PC-3 (cell line): ENCODE measurements around the gene TGFBI. TPM values are rescaled to one million over a fixed set of nuclear protein-coding genes. Genes with fewer than 3 reads are reported as not detected.

Experiments used
- ATAC-seq: fragments of 200-7000 bp; cut with Tn5 transposase; 2 replicates; pipeline ENCODE4 v1.9.1; 2020; ENCODE audit warnings: mild to moderate bottlenecking, moderate library complexity
- BruUV-seq: library from RNA; stranded (reverse); fragments of 400-500 nt; replicated peaks from 2 replicates; lab custom pipeline; 2021; lab: Mats Ljungman, UMichigan
- CTCF ChIA-PET: fragments of 300-600 bp; sonication (Branson Sonifier 250); formaldehyde crosslinking; loops from one replicate; lab custom pipeline; 2022; ENCODE audit warnings: antibody characterized with exemption; lab: Charles Lee
- POLR2A ChIA-PET: fragments of 300-600 bp; sonication (Branson Sonifier 250); formaldehyde crosslinking; loops from one replicate; lab custom pipeline; 2022; ENCODE audit warnings: antibody characterized with exemption; ENCODE audit not compliant: unreplicated experiment; lab: Charles Lee
- DNase-seq: peaks from one replicate; pipeline ENCODE4 v3.0.0-alpha.2; 2015
- H2AFZ ChIP-seq: fragments of 300-600 bp; sonication (generic); 2 replicates; pipeline ENCODE4 v1.6.0; 2016; ENCODE audit warnings: antibody characterized with exemption, low read length
- H3F3A ChIP-seq: fragments of 300-600 bp; sonication (generic); one replicate; pipeline ENCODE4 v1.6.0; 2017; ENCODE audit warnings: antibody characterized with exemption, low read length, control low read depth, mild to moderate bottlenecking; ENCODE audit not compliant: unreplicated experiment
- H3K27ac ChIP-seq: fragments of 300-600 bp; sonication (generic); 2 replicates; pipeline ENCODE4 v1.5.1; 2016; ENCODE audit warnings: mild to moderate bottlenecking, low read length
- H3K27me3 ChIP-seq: fragments of 300-600 bp; sonication (generic); 2 replicates; pipeline ENCODE4 v1.6.1; 2016; ENCODE audit warnings: low read length, mixed read lengths
- H3K36me3 ChIP-seq: fragments of 300-600 bp; sonication (generic); 2 replicates; pipeline ENCODE4 v1.6.1; 2016; ENCODE audit warnings: low read depth, mixed run types, low read length, mixed read lengths
- H3K4me1 ChIP-seq: fragments of 300-600 bp; sonication (generic); 2 replicates; pipeline ENCODE4 v1.5.1; 2016; ENCODE audit warnings: low read length; ENCODE audit not compliant: insufficient read depth
- H3K4me2 ChIP-seq: fragments of 300-600 bp; sonication (generic); 2 replicates; pipeline ENCODE4 v1.6.0; 2016; ENCODE audit warnings: low read length
- H3K4me3 ChIP-seq: fragments of 300-600 bp; sonication (generic); 2 replicates; pipeline ENCODE4 v1.5.1; 2016; ENCODE audit warnings: mild to moderate bottlenecking, low read length, mixed read lengths
- H3K79me2 ChIP-seq: fragments of 300-600 bp; sonication (generic); 2 replicates; pipeline ENCODE4 v1.6.1; 2017; ENCODE audit warnings: low read length, mixed read lengths
- H3K9ac ChIP-seq: fragments of 300-600 bp; sonication (generic); 2 replicates; pipeline ENCODE4 v1.6.0; 2016; ENCODE audit warnings: mild to moderate bottlenecking, low read length
- H3K9me2 ChIP-seq: fragments of 300-600 bp; sonication (generic); replicated peaks from 2 replicates; pipeline ENCODE4 v1.6.1; 2016; ENCODE audit warnings: mixed run types, low read length, mixed read lengths
- H3K9me3 ChIP-seq: fragments of 300-600 bp; sonication (generic); 2 replicates; pipeline ENCODE4 v1.6.1; 2016; ENCODE audit warnings: low read length, mixed read lengths
- H4K20me1 ChIP-seq: fragments of 300-600 bp; sonication (generic); 2 replicates; pipeline ENCODE4 v1.6.1; 2016; ENCODE audit warnings: low read length, mixed read lengths
- CTCF ChIP-seq: fragments of 300-600 bp; sonication (generic); conservative IDR thresholded peaks from 2 replicates; pipeline ENCODE4 v1.5.1; 2017; ENCODE audit warnings: antibody characterized with exemption, low read depth, mild to moderate bottlenecking, low read length
- EZH2 ChIP-seq: fragments of 300-600 bp; sonication (generic); IDR thresholded peaks from one replicate; pipeline ENCODE4 v1.6.1; 2017; ENCODE audit warnings: antibody characterized with exemption, mild to moderate bottlenecking, low read length; ENCODE audit not compliant: unreplicated experiment
- EZH2phosphoT487 ChIP-seq: fragments of 300-600 bp; sonication (generic); IDR thresholded peaks from 2 replicates; pipeline ENCODE4 v1.6.1; 2018; ENCODE audit warnings: mild to moderate bottlenecking, antibody characterized with exemption, low read length, borderline replicate concordance
- intact Hi-C: fragments of 100-400 bp; cut with micrococcal nuclease; formaldehyde crosslinking; loops from 2 replicates; pipeline ENCODE4 v1.9.0; 2023
- total RNA-seq: library from RNA; depleted of rRNA; stranded (reverse); fragments of >200 nt; gene quantifications from 2 replicates; pipeline ENCODE4 v1.2.3, GENCODE V29; 2014

Gene TGFBI
- total RNA-seq, 1 experiment from 2014 or later, result 4.8 TPM

- POLR2A ChIA-PET, result no interaction called here
- Histone ChIP-seq H3K4me1 (no peaks in the 10 kb centered on the region), H3K9me2 (no peaks in the 10 kb centered on the region), H3K4me2 (no peak overlapping the region), H4K20me1 (no peaks in the 10 kb centered on the region), H3F3A (no peaks in the 10 kb centered on the region), H3K27ac (no peak overlapping the region), H3K9me3 (no peaks in the 10 kb centered on the region), H3K9ac (no peak overlapping the region), H3K36me3 (no peaks in the 10 kb centered on the region), H3K4me3 (no peak overlapping the region), H2AFZ (no peak overlapping the region), H3K79me2 (no peaks in the 10 kb centered on the region), H3K27me3 (no peaks in the 10 kb centered on the region)
- TF ChIP-seq CTCF (no peak), EZH2phosphoT487 (no peak), EZH2 (no peak)
- intact Hi-C loops, result no loop called here
- ATAC-seq (no peak), DNase-seq (no peak)
- BruUV-seq, result no TSS peak
- CTCF ChIA-PET, result no interaction called here
These were observed 61.0 kb downstream of the TGFBI start for GRCh38 chr5:136089791-136090190.

GRCh38 chr5:136090319-136090718, 61.5 kb downstream of the TGFBI start:
- no peaks in the 10 kb centered on the region for H4K20me1 ChIP-seq
- intact Hi-C loops, result no loop called here
- H3K9me3 ChIP-seq, result no peaks in the 10 kb centered on the region
- no TSS peak for BruUV-seq
- TF ChIP-seq CTCF (no peak), EZH2phosphoT487 (no peak), EZH2 (no peak)
- no peak overlapping the region for H3K4me2 ChIP-seq
- no peaks in the 10 kb centered on the region for H3F3A ChIP-seq
- H3K4me1 ChIP-seq, result no peaks in the 10 kb centered on the region
- no peak overlapping the region for H2AFZ ChIP-seq
- no peaks in the 10 kb centered on the region for H3K36me3 ChIP-seq
- POLR2A ChIA-PET, result no interaction called here
- no peak for ATAC-seq
- H3K4me3 ChIP-seq, result no peak overlapping the region
- no peak for DNase-seq
- H3K9ac ChIP-seq, result no peak overlapping the region
- CTCF ChIA-PET, result no interaction called here
- no peaks in the 10 kb centered on the region for H3K79me2 ChIP-seq
- no peaks in the 10 kb centered on the region for H3K9me2 ChIP-seq
- H3K27me3 ChIP-seq, result no peaks in the 10 kb centered on the region
- no peak overlapping the region for H3K27ac ChIP-seq

GRCh38 chr5:136094189-136094912, 65.6 kb downstream of the TGFBI start:
- H2AFZ ChIP-seq, result no peak overlapping the region
- intact Hi-C loops, result no loop called here
- H3K27ac ChIP-seq, result no peak overlapping the region
- BruUV-seq, result no TSS peak
- no peaks in the 10 kb centered on the region for H3K36me3 ChIP-seq
- no peaks in the 10 kb centered on the region for H4K20me1 ChIP-seq
- no peaks in the 10 kb centered on the region for H3K79me2 ChIP-seq
- H3K27me3 ChIP-seq, result no peaks in the 10 kb centered on the region
- H3K4me1 ChIP-seq, result no peaks in the 10 kb centered on the region
- TF ChIP-seq EZH2, result no peak
- no peak for TF ChIP-seq CTCF
- TF ChIP-seq EZH2phosphoT487, result no peak
- H3K4me2 ChIP-seq, result no peak overlapping the region
- H3K9ac ChIP-seq, result no peak overlapping the region
- no peaks in the 10 kb centered on the region for H3K9me3 ChIP-seq
- no peaks in the 10 kb centered on the region for H3K9me2 ChIP-seq
- H3K4me3 ChIP-seq, result no peak overlapping the region
- ChIA-PET POLR2A (no interaction called here), CTCF (no interaction called here)
- no peaks in the 10 kb centered on the region for H3F3A ChIP-seq
- no peak for ATAC-seq
- no peak for DNase-seq
